GM18907 (cell line): Measurements from ENCODE around the gene SLC6A2.

Experiments used
- ATAC-seq: cut with Tn5 transposase; IDR thresholded peaks from one replicate; pipeline ENCODE4 v1.9.1; 2021; ENCODE audit warnings: mild to moderate bottlenecking, moderate library complexity; ENCODE audit not compliant: unreplicated experiment

The SLC6A2 gene

DNA sequence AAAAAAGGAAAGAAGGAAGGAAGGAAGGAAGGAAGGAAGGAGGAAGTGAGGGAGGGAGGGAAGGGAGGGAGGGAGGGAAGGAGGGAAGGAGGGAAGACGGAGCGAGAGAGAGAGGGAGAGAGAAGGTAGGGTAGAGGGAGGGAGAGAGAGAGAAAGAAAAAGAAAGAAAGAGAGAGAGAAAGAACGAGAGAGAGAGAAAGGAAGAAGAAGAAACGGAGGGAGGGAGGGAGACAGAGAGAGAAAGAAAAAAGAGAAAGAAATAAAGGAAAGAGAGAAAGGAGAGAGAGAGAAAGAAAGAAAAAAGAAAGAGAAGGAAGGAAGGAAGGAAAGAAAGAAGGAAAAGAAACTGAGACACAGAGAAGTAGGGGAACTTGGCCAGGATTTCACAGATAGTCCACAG lies 8.4 kb upstream of the SLC6A2 start:
- ATAC-seq = no peak

DNA sequence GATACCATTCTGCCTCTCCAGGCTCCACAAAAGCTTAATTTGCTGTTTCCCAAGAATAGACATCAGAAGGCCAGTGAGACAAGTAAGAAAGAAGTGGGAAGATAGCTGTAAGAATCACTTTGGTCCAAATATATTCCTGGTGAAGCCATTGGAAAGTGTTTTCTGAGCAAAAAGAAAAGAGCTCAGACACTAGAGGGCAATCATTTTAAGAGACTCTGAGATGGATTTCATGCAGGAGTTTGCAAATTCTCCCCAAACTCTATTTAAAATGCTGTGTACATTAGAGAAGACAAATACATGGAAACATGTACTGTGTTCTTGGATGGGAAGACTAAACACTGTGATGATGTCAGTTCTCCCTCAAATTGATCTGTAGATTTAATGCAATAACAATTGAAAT lies 8.0 kb upstream of the SLC6A2 start:
- ATAC-seq = no peak

DNA sequence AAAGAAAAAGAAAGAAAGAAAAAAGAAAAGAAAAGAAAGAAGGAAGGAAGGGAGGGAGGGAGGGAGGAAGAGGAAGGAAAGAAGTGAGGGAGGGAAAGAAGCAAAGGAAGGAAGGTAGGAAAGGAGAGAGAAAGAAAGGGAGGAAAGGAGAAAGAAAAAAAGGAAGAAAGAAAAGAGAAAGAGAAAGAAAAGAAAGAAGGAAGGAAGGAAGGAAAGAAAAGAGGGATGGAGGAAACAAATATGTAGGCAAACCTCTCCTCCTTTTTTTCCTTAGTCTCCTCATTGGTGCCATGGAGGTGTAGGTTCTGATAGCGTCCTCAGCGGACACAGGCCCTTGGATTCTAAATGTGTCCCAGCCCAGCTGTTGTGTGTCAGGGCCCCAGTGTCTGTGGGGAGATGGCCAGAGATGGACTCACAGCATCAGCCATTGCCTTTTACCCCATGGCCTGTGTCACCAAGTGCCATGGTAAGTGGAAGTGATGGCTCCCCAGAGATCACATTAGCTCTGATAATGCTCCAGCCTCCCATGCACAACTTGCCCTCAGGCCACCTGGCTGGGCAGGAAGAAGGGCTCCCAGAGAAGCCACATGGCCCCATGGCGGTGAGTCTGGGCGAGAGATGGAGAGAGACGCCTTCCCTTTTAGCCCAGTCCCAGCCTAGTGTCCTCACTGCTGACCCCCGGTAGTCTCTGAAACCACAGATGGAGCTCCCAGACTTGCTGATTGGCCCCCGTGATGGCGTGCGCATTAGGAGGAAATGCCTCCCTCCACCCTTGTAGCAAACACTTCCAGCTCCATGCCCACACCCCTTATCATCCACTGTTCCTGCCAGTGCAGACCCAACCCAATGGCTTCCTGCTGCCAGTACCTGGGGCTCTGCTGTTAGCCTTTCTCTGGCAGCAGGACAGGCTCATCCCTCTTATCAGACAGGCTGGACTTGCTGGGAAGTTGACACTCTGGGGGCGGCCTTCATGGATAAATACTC lies 3.7 kb upstream of the SLC6A2 start:
- no peak for ATAC-seq

DNA sequence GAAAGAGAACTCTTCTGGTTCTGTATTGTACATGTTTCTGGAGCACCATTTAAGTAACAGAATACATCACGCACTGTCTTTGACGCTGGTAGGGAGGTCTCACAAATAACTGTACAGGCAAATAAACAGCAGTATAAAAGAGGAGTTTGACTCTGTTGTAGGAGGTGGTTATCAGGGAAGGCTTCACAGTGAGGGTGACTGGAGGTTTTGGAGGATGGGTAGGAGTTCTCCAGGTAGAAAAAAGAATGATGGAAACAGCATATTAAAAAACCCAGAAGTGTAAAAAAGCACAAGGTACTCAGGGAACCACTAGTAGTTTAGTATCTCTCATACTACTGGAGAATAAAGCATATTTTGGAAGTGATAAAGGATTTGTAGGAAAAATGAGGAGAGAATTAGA lies 2.7 kb upstream of the SLC6A2 start:
- no peak for ATAC-seq

DNA sequence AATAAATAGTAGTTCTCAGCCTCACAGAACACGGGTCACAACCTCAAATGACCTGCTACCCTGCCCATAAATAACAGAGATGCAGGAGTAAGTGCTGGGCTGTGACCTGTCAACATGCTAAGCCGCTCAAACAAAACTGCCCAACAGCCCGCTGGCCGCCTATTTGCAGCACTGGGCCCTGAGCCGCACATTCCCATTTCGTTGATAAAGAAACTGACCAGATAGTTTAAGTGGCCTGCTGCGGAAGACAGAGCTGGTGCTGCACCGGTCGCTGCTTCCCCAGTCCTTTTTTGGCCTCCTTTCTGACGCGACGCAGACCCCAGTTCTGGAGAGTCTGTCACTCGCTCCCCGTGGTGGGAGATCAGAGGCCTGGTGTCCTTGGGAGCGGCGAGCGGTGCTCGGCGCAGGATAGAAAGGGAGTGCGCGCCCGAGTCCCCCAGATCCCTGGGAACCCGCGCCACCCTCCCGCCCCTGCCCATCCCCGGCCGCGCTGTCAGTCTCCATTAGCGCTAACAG lies 349 bp upstream of the SLC6A2 start:
- ATAC-seq = no peak

DNA sequence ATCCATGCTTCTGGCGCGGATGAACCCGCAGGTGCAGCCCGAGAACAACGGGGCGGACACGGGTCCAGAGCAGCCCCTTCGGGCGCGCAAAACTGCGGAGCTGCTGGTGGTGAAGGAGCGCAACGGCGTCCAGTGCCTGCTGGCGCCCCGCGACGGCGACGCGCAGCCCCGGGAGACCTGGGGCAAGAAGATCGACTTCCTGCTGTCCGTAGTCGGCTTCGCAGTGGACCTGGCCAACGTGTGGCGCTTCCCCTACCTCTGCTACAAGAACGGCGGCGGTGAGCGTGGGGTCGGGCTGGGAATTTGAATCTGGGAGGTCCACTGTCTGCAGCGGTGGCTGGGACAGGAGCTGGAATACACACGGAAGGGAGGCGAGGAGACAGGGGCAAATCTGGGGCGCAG lies 904 bp downstream of the SLC6A2 start:
- no peak for ATAC-seq

DNA sequence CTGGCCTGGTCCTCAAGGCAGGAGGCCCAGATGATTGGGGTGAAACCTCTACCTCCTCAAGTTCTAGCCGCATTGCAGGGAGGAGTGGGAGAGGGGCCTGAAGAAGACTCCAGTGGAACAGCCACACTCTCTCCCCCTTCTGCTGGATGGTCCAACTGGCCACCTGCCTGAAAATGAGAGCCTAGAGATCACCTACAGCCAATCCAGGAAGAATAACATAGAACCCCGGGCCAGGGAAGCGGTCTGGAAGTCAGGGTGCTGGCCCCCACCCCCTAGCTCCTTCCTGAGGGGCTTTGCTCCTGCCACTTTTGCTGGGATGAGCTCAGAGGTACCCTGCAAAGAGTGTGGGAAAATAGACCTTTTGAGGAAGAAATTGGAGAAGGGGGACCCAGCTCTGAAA lies 1.8 kb downstream of the SLC6A2 start:
- no peak for ATAC-seq

DNA sequence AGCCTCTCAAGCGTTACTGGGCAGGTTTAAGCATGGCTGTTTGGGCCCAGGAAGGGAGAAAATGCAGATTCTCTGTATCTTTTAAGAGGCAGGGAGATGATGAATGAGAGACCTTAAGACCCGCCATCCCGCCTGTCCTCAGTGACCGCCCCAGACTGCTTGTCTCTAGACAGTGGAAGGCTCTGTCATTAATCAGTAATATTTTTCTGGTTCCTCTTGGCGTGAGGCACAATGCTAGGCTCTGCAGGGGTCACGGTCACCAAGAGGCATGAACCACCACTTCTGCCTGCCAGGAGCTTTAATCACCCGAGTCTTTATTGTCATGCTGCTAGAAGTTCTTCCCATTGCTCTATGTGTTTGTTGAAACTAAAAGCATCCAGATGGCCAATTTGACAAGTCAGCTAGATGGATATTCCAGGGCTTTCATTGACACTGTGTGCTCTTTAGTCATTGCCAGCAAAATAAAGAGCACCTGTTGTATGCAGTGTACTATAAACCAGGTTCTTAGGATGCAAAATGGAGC lies 3.2 kb downstream of the SLC6A2 start:
- ATAC-seq = no peak

DNA sequence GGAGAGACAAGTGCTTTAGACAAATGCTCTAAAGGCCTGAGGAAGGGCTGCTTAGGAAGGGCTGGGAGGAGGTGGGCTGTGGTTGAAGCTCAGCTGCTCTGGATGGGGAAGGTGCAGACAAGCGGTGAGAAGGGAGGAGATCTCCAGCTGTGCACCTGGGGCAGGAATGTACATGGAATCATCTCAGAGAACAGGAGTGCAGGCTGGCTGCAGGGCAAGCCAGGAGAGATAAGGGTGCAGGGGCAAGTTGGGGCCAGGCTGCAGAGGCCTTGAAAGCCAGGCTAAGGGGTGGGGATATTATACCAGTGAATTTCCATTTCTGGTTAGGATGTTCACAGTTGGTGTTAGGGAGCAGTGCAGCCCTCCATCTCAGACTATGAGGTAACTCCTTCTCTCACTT lies 4.2 kb downstream of the SLC6A2 start:
- ATAC-seq = no peak

DNA sequence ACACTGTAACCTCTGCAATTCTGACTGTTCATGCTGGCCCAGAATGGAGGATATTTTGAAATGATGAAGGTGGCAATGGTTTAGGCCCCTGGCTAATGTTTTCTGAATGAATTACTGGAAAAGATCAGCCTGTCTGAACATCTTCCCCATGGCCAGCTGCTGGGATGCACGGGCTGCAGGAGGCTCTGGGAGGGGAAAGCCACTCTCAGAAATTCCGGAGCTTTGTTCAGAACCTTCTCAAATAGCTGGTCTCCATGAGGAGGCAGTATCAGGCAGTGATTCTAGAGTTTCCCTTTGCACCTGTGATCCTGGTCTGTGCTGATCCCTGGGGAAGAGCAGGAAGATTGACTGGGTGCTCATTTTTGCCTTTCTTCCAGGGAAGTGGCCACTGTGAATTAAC lies 5.0 kb downstream of the SLC6A2 start:
- no peak for ATAC-seq

DNA sequence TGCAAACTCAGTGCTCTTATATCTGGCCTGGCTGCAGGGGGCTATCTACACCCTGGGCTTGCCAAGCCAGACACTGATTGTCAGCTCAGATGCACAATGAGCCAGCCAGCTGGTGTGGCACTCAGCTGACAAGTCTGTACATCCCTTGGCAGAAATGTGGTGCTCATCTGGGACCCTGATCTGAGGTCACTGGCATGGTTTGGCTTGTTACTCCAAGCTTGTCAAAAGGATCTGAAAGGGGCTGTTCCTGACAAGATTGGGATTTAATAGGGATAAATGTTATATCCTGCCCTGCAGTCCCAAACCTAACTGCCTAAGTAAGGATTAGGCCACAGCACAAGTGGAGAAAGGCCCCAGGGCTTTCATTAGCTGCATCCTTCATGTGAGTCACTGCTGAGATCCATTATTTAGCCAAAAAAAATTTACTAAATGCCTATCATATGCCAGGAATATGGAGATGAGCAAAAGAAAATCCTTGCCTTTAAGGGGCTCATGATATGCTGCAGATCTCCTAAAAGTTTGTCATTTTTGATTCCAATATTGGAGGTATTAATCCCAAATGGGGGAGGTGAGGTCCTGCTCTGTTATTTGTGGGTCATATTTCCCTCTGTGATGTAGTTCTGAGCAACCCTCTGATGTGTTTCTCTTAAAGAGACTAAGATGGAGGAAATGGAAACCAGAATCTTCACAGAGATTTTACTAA lies 6.3 kb downstream of the SLC6A2 start:
- no peak for ATAC-seq

DNA sequence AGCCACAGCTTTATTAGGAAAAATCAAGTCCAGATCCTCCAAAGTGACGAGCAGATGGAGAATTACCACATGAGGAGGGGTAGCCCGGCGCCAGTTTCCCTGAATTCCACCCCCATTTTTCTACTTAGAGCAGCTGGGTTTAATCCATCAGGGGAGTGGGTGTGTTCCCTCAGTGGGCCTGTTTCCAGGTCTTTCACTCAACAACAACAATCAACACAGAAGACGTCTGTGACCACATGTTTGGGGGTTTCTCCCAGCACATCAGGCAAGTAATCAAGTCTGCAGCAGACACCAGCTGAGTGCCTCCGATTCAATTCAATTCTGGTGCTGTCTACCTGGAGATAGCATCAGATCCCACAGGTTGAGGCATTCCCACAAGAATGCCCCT lies 6.8 kb downstream of the SLC6A2 start:
- ATAC-seq = no peak

DNA sequence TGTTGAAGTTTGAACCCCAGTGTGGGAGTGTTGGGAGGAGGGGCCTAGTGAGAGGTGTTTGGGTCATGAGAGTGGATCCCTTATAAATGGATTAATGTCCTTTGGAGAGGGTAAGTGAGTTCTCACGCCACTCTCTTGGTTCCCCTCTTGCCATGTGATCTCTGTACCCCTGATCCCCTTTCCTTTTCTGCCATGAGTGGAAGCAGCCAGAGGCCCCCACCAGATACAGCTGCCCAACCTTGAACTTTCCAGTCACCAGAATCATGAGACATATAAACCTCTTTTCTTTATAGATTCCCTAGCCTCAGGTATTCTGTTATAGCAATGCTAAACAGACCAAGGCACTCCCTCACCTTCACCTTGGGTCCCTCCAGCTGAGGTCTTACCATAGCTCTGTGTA lies 7.4 kb downstream of the SLC6A2 start:
- ATAC-seq = no peak

DNA sequence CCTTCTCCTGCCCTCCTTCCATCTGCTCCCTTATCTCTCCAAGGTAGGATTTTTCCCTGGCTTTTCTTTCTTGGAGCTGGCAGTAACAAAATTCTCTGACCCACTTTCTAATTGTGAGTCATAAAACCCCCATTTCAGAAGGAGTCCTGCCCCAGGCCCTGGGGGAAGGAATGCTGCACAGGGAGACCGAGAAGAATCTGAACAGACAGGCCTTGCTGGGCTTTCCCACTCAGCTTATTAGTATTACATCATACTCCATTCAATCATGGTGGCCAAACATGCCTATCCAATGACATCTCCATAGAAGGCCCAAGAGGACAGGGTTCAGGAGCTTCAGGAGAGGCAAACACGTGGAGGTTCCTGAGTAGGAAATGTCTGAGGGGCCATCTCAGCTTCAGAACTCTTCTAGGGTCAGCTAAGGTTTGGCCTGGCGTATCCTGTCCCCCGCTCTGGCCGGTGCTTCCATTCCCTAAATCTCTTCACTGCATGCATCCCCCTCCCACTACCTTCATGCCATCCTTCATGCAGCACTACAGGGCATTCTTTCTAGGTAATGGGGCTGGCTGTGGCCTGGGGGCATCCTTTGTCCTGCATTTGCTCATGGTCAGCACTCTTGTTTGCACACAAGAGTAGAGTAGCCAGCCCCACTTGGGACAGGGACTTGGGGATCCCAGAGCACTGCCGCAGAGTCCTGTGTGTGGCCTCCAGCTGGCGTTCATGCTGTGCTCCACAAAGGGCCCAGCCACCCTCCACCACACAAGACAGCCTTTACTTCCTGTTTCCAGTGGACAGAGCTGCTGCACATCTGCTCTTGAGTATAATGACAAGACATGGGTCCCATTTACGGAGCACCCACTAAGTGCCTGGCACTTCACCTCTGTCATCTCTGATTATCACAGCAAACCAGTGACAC lies 8.2 kb downstream of the SLC6A2 start:
- ATAC-seq = no peak

DNA sequence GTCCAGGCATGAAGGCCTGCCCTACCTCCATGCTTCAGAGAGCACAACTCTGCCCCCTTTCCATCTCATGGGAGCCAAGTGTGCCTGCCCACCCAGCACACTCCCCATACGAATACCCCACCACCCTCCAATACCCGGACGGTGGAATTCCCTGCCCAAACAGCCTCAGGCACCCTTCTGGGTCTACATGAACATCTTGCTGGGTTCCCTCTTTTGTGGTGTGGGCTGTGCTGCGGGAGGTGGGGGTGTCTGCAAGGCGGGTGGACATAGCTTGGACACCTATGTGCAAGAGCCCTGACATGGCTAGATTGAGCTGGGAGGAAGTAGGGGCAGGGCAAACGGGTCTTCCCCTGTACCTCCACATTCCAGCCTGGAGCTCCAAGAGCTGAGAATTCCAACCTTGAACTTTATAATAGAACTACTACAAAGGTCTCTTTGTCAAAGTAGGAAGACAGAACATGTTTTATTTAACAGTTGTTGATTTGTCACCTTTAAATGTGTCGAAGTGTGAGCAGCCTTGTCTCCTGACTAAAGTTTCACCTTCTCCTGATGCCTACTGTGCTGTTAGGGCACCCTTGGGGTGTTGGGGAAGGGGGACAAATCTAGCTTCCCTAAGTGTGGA lies 9.1 kb downstream of the SLC6A2 start:
- no peak for ATAC-seq

DNA sequence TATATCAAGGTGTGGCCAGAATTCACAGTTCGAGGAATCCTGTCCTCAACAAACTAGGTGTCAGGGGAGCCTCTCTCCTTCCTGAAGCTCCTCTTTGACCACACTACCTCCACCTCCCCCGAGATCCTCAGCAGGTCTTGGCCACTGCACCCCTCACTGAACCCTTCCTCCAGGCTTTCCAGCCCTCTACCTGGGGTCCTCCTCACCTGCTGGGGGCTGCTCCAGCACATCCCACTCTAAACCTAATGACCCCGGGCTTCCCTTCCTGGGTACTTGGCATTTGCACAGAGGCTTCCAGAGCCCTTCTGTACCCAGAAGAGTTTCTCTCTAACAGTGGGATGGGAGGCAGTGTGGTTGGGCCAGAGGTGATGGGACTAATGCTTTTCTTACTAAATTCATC lies 9.7 kb downstream of the SLC6A2 start:
- no peak for ATAC-seq

DNA sequence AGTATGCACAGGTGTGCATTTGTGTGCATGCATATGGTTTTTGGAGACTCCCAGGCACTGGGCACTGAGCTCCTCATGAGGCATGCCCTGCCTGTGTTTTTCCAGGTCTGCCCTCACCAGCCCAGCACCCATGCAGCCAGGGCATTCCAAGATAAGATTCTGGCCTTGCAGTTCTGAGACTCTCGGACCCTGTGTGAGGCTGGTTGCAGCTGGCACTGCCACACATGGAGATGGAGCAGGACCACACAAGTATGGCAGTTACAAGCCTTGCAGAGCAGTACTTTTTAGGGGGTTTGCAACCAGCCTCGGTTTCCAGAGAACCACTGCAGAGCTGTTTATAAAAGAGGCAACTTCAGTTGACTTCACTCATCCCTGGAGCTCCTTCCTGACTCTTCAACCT lies 10.2 kb downstream of the SLC6A2 start:
- no peak for ATAC-seq

DNA sequence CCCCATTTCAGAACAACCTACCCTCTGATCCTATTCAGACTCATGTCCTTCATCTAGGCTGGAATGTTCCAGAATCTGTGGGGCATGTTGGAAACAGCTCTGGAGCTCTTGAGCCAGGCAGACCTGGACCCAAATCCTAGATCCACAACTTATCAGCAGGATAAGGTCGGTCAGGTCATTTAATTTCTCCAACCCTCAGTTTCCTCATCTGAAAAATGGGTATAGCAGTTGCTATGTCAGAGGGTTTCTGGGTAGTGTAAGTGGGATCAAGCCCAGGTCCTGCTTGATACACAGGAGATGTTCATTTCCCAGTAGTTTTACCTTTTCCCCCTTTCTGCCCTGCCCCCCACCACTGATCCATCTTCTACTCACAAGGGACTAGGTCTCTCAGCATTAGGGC lies 12.0 kb downstream of the SLC6A2 start:
- ATAC-seq = no peak

DNA sequence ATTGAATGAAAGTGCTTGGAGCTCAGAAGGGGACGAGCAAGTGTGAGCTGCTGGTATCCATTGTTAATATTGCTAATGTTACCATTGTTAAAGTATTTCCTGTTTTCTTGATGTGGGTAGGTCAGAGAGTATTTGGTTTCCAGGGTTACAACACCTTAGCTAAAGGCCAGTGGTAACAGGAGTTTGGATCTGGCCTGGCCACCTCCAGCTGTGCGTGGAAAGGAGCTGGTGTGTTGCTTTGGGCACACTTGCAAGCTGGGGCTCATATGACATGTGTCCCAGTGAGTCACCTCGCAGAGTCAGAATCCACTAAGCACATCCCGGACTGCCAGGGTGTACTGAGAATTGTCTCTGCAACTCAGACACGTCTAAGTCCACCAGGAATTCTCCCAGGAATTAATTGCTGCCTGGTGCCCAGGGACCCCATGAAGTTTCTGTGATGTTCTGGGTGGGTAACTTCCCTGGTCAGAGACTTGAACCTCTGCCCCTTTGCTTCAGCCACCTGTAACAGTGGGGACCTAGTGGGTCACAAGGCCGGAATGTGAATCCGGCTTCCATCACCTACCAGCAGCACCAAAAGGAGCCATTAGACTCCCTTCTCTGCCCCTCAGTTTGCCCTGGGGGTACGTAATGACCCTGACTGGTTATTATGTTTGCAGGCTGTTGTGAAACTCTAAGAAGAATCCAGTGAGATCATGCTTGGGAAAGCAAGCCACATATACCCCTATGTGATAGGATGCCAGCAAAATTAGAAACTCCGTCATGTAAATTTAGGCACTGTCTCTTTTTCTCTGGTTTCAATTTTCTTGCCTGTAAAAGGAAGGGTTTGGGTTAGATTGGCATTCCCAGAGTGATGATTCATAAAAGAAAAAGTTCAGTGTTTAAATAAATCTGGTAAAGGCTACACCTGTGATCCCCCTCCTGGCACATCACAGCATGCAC lies 12.8 kb downstream of the SLC6A2 start:
- no peak for ATAC-seq
